Esophagus muscularis mucosa (tissue), 3 donors: Measurements from ENCODE around the gene TRIM71.

Experiments used
- CTCF ChIP-seq, 3 experiments: fragments of 200-600 bp in 2 of 3; fragments of 450-650 bp in 1 of 3; sonication (generic) in 2 of 3; IDR thresholded peaks; one replicate each; pipeline ENCODE4 v1.5.1; 2017 to 2019; ENCODE audit warnings: antibody characterized with exemption in 3 of 3, mild to moderate bottlenecking in 2 of 3, moderate library complexity in 1 of 3
- POLR2A ChIP-seq: fragments of 450-650 bp; IDR thresholded peaks from one replicate; pipeline ENCODE4 v1.6.1; 2017; ENCODE audit warnings: antibody characterized with exemption, moderate library complexity, mild to moderate bottlenecking, low read depth
- POLR2AphosphoS5 ChIP-seq, 2 donors: sonication (generic); formaldehyde crosslinking; IDR thresholded peaks; one replicate each; pipeline ENCODE4 v1.6.1; 2017; ENCODE audit warnings: antibody characterized with exemption in 2 of 2

GRCh38 chr3:32841867-32842470 is 24.2 kb downstream of the TRIM71 start:
- TF ChIP-seq CTCF (IDR thresholded peaks at IDR 0.05) (no peak), POLR2AphosphoS5 (IDR thresholded peaks at IDR 0.05) (no peak), POLR2A (no peak)
